Colonic mucosa (tissue), 4 donors: ENCODE results near the gene LGI2. TPM values are rescaled to one million over a fixed set of nuclear protein-coding genes. Genes with fewer than 3 reads are reported as not detected.

Experiments used
- DNase-seq: peaks from one replicate; pipeline ENCODE4 v3.0.0-alpha.2; 2020
- H3K27ac ChIP-seq: fragments of 200-600 bp; one replicate; pipeline ENCODE4 v1.8.0; 2021
- H3K27me3 ChIP-seq: fragments of 200-600 bp; one replicate; pipeline ENCODE4 v1.8.0; 2021
- H3K36me3 ChIP-seq: fragments of 200-600 bp; one replicate; pipeline ENCODE4 v1.8.0; 2021
- H3K4me1 ChIP-seq: fragments of 200-600 bp; one replicate; pipeline ENCODE4 v1.8.0; 2021; ENCODE audit warnings: mild to moderate bottlenecking
- H3K4me3 ChIP-seq: fragments of 200-600 bp; one replicate; pipeline ENCODE4 v1.8.0; 2021
- H3K9ac ChIP-seq, 2 donors: one replicate each; pipeline ENCODE4 v1.7.0; 2013; ENCODE audit warnings: control low read depth in 2 of 2, low read depth in 2 of 2, low read length in 2 of 2
- H3K9me3 ChIP-seq: fragments of 200-600 bp; one replicate; pipeline ENCODE4 v1.8.0; 2021
- CTCF ChIP-seq: fragments of 200-600 bp; IDR thresholded peaks from one replicate; pipeline ENCODE4 v1.8.0; 2022; ENCODE audit warnings: antibody characterized with exemption, mild to moderate bottlenecking
- intact Hi-C: fragments of 100-400 bp; cut with DNase I; formaldehyde crosslinking; loops from one replicate; pipeline ENCODE4 v1.14.1; 2022
- total RNA-seq, 2 donors: library from RNA; stranded (reverse); fragmentation: NEBNext Ultra II Directional in 1 of 2; extraction: Animal tissue kit (Norgen Biotek cat#: 25700) in 1 of 2; gene quantifications; one replicate each; pipeline ENCODE4 v1.2.1, GENCODE V29; 2021
- donor health status: healthy.
- donor health status: DM: no; HTN: no; CAD: no.
- donor health status: DM: no; HTN: no; CAD: no.

LGI2 gene
- total RNA-seq, 2 donors from 2014 or later = 0.32 to 0.82 TPM

GRCh38 chr4:24963277-24963676 is 67.5 kb downstream of the LGI2 start:
- H3K27me3 ChIP-seq = no peaks in the 10 kb centered on the region
- intact Hi-C loops = no loop called here
- H3K4me3 ChIP-seq = no peak overlapping the region
- no peaks in the 10 kb centered on the region for H3K4me1 ChIP-seq
- TF ChIP-seq CTCF = no peak
- no peaks in the 10 kb centered on the region for H3K9me3 ChIP-seq
- H3K9ac ChIP-seq = no peak overlapping the region
- no peak overlapping the region for H3K27ac ChIP-seq
- DNase-seq = no peak
- H3K36me3 ChIP-seq = no peaks in the 10 kb centered on the region

- H3K36me3 ChIP-seq = no peaks in the 10 kb centered on the region
- no peak for TF ChIP-seq CTCF
- intact Hi-C loops = no loop called here
- H3K27ac ChIP-seq = no peak overlapping the region
- H3K4me1 ChIP-seq = no peaks in the 10 kb centered on the region
- H3K4me3 ChIP-seq = no peak overlapping the region
- no peaks in the 10 kb centered on the region for H3K9me3 ChIP-seq
- no peak overlapping the region for H3K9ac ChIP-seq
- no peaks in the 10 kb centered on the region for H3K27me3 ChIP-seq
- no peak for DNase-seq
These were observed 72.9 kb downstream of the LGI2 start for GRCh38 chr4:24957886-24958285.

GRCh38 chr4:24956763-24957162 is 74.0 kb downstream of the LGI2 start:
- intact Hi-C loops = no loop called here
- no peak overlapping the region for H3K9ac ChIP-seq
- TF ChIP-seq CTCF = no peak
- H3K4me3 ChIP-seq = no peak overlapping the region
- H3K27ac ChIP-seq = no peak overlapping the region
- no peaks in the 10 kb centered on the region for H3K36me3 ChIP-seq
- no peak for DNase-seq
- H3K9me3 ChIP-seq = no peaks in the 10 kb centered on the region
- H3K4me1 ChIP-seq = no peaks in the 10 kb centered on the region
- no peaks in the 10 kb centered on the region for H3K27me3 ChIP-seq

GRCh38 chr4:24956091-24956490 is 74.7 kb downstream of the LGI2 start:
- no peak for TF ChIP-seq CTCF
- DNase-seq = no peak
- H3K9me3 ChIP-seq = no peaks in the 10 kb centered on the region
- no peaks in the 10 kb centered on the region for H3K36me3 ChIP-seq
- no peak overlapping the region for H3K9ac ChIP-seq
- H3K4me1 ChIP-seq = no peaks in the 10 kb centered on the region
- H3K27me3 ChIP-seq = no peaks in the 10 kb centered on the region
- intact Hi-C loops = no loop called here
- no peak overlapping the region for H3K4me3 ChIP-seq
- no peak overlapping the region for H3K27ac ChIP-seq

GRCh38 chr4:24952667-24953066 is 78.1 kb downstream of the LGI2 start:
- no peak for TF ChIP-seq CTCF
- intact Hi-C loops = no loop called here
- no peak overlapping the region for H3K27ac ChIP-seq
- no peaks in the 10 kb centered on the region for H3K27me3 ChIP-seq
- no peak for DNase-seq
- H3K9me3 ChIP-seq = no peaks in the 10 kb centered on the region
- no peak overlapping the region for H3K9ac ChIP-seq
- no peaks in the 10 kb centered on the region for H3K4me1 ChIP-seq
- no peaks in the 10 kb centered on the region for H3K36me3 ChIP-seq
- H3K4me3 ChIP-seq = no peak overlapping the region

GRCh38 chr4:24949970-24950369 is 80.8 kb downstream of the LGI2 start:
- Histone ChIP-seq H3K9me3 (no peaks in the 10 kb centered on the region), H3K4me3 (no peak overlapping the region), H3K36me3 (no peaks in the 10 kb centered on the region), H3K4me1 (no peaks in the 10 kb centered on the region), H3K27me3 (no peaks in the 10 kb centered on the region), H3K9ac (no peak overlapping the region), H3K27ac (no peak overlapping the region)
- TF ChIP-seq CTCF = no peak
- no peak for DNase-seq
- intact Hi-C loops = no loop called here
